Natural killer cell (primary cell): Measurements from ENCODE around the gene PKP1. TPM values are rescaled to one million over a fixed set of nuclear protein-coding genes. Genes with fewer than 3 reads are reported as not detected.

Source experiments
- ATAC-seq, 3 donors: fragments of 150-1000 bp in 2 of 3; fragments of 200-7000 bp in 1 of 3; cut with Tn5 transposase; 1 replicate in 1 of 3; 2 replicates in 2 of 3; pipeline ENCODE4 v1.10.0; 2021; ENCODE audit warnings: mild to moderate bottlenecking in 2 of 3, moderate library complexity in 2 of 3
- DNase-seq, 2 donors: peaks; one replicate each; pipeline versions ENCODE4 v3.0.0 to v3.0.0-alpha.2; 2013 to 2021; ENCODE audit warnings: mixed read lengths in 1 of 2
- H3K27ac ChIP-seq: one replicate; pipeline ENCODE4 v1.5.1; 2013; ENCODE audit warnings: mild to moderate bottlenecking, low read length
- H3K27me3 ChIP-seq: one replicate; pipeline ENCODE4 v1.6.1; 2013; ENCODE audit warnings: low read length; ENCODE audit not compliant: control insufficient read depth, insufficient read depth
- H3K36me3 ChIP-seq: one replicate; pipeline ENCODE4 v1.6.1; 2013; ENCODE audit warnings: low read length; ENCODE audit not compliant: control insufficient read depth, insufficient read depth
- H3K4me1 ChIP-seq: one replicate; pipeline ENCODE4 v1.6.1; 2013; ENCODE audit warnings: low read length; ENCODE audit not compliant: control insufficient read depth, insufficient read depth
- H3K4me3 ChIP-seq: one replicate; pipeline ENCODE4 v1.5.1; 2013; ENCODE audit warnings: low read length
- H3K9me3 ChIP-seq: one replicate; pipeline ENCODE4 v1.6.1; 2013; ENCODE audit warnings: low read length; ENCODE audit not compliant: control insufficient read depth, insufficient read depth
- H3K27ac Mint-ChIP-seq, 2 donors: one replicate each; pipeline ENCODE4 v1.8.0; 2022; ENCODE audit warnings: mild to moderate bottlenecking in 2 of 2, mixed read lengths in 2 of 2, moderate library complexity in 1 of 2
- H3K27me3 Mint-ChIP-seq, 2 donors: one replicate each; pipeline ENCODE4 v1.8.0; 2022; ENCODE audit warnings: low read depth in 2 of 2, mixed read lengths in 2 of 2
- H3K36me3 Mint-ChIP-seq: one replicate; pipeline ENCODE4 v1.8.0; 2022; ENCODE audit warnings: mixed read lengths
- H3K4me1 Mint-ChIP-seq, 2 donors: one replicate each; pipeline ENCODE4 v1.8.0; 2022; ENCODE audit warnings: mixed read lengths in 2 of 2
- H3K4me3 Mint-ChIP-seq: one replicate; pipeline ENCODE4 v1.8.0; 2022; ENCODE audit warnings: mild to moderate bottlenecking, moderate library complexity, mixed read lengths
- H3K9me3 Mint-ChIP-seq, 2 donors: one replicate each; pipeline ENCODE4 v1.8.0; 2022; ENCODE audit warnings: mixed read lengths in 2 of 2
- WGBS: methylation state at CpG from one replicate; pipeline ENCODE4 v1.1.7; 2013; ENCODE audit warnings: missing lambda C conversion rate; ENCODE audit not compliant: insufficient coverage; 5-methylcytosine and 5-hydroxymethylcytosine counted together
- intact Hi-C: fragments of 100-400 bp; cut with micrococcal nuclease; formaldehyde crosslinking; loops from one replicate; pipeline ENCODE4 v1.14.2; 2022
- total RNA-seq, 4 donors: library from RNA; stranded (reverse); fragments of 120-200 nt in 1 of 4; gene quantifications; one replicate each; pipeline versions ENCODE4 v1.2.3 to v1.2.4, GENCODE V29; 2013 to 2022
- TF ChIP-seq, protein P1 (sequence below): fragments of 200-600 bp; IDR thresholded peaks from one replicate; pipeline ENCODE4 v1.8.0; 2022; ENCODE audit warnings: antibody characterized with exemption

PKP1 gene
- total RNA-seq, 3 donors from 2014 or later (not counting 1 experiment from before 2014, with no cell fraction given), result not detected

DNA sequence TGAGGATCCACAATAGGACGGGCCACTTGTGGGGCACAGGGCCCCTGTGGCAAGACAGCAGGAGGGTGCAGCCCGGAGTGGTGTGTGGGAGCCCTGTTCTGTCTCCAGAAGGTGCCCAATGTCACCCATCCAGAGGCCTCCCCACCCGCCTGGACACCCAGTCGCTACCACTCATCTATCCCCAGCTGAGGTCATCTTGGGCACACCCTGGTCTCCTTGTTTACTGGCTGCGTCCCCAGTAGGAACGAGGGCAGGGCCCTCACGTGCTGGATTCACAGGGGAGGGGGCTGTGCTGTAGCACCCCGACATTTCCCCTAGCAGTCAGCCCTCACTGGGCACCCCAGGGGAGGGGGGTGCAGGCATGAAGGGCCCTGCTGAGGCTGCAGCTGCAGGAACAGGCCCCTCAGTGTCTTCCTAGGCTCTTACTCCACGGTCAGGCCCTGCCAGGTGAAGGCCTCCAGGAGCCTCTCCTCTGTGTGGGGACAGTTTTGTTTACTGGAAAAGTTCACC lies 96.5 kb downstream of the PKP1 start:
- H3K9me3 ChIP-seq, result no peaks in the 10 kb centered on the region
- Mint-ChIP-seq H3K4me3 (no peak overlapping the region), H3K27me3 (no peaks in the 10 kb centered on the region), H3K4me1 (no peaks in the 10 kb centered on the region), H3K9me3 (no peaks in the 10 kb centered on the region), H3K36me3 (no peaks in the 10 kb centered on the region), H3K27ac (no peak overlapping the region)
- H3K4me1 ChIP-seq, result no peaks in the 10 kb centered on the region
- H3K4me3 ChIP-seq, result no peak overlapping the region
- H3K36me3 ChIP-seq, result no peaks in the 10 kb centered on the region
- intact Hi-C loops, result no loop called here
- TF ChIP-seq, protein P1, sequence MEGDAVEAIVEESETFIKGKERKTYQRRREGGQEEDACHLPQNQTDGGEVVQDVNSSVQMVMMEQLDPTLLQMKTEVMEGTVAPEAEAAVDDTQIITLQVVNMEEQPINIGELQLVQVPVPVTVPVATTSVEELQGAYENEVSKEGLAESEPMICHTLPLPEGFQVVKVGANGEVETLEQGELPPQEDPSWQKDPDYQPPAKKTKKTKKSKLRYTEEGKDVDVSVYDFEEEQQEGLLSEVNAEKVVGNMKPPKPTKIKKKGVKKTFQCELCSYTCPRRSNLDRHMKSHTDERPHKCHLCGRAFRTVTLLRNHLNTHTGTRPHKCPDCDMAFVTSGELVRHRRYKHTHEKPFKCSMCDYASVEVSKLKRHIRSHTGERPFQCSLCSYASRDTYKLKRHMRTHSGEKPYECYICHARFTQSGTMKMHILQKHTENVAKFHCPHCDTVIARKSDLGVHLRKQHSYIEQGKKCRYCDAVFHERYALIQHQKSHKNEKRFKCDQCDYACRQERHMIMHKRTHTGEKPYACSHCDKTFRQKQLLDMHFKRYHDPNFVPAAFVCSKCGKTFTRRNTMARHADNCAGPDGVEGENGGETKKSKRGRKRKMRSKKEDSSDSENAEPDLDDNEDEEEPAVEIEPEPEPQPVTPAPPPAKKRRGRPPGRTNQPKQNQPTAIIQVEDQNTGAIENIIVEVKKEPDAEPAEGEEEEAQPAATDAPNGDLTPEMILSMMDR, result no peak
- 84% methylated on average over 9 of the region's 9 CpGs for WGBS
- H3K27ac ChIP-seq, result no peak overlapping the region
- H3K27me3 ChIP-seq, result peaks cover 2% of the 10 kb centered on the region
- no peak for DNase-seq
- no peak for ATAC-seq

- TF ChIP-seq, protein P1, result no peak
- ATAC-seq (no peak), DNase-seq (no peak)
- no peak overlapping the region for H3K4me3 Mint-ChIP-seq
- H3K4me1 Mint-ChIP-seq, result no peaks in the 10 kb centered on the region
- no peaks in the 10 kb centered on the region for H3K9me3 Mint-ChIP-seq
- no peak overlapping the region for H3K4me3 ChIP-seq
- no peaks in the 10 kb centered on the region for H3K36me3 Mint-ChIP-seq
- H3K27me3 ChIP-seq, result no peaks in the 10 kb centered on the region
- no peaks in the 10 kb centered on the region for H3K9me3 ChIP-seq
- H3K36me3 ChIP-seq, result no peaks in the 10 kb centered on the region
- H3K27ac ChIP-seq, result no peak overlapping the region
- peaks cover 0 to 2% of the 10 kb centered on the region in 2 donors for H3K27me3 Mint-ChIP-seq
- intact Hi-C loops, result no loop called here
- no peaks in the 10 kb centered on the region for H3K4me1 ChIP-seq
- H3K27ac Mint-ChIP-seq, result no peak overlapping the region
- 91% methylated on average over 7 of the region's 7 CpGs for WGBS
These were observed 97.8 kb downstream of the PKP1 start for GRCh38 chr1:201381130-201381529.

Other genes starting within 250 kb of the PKP1 start
- not detected for gene CACNA1S, start 171.1 kb upstream of the PKP1 start, total RNA-seq
- gene ASCL5, start 156.3 kb upstream of the PKP1 start, total RNA-seq, result not detected
- gene TMEM9, start 129.0 kb upstream of the PKP1 start, total RNA-seq, result 10 to 100 TPM; 16.2 to 18.1 (median 16.9) TPM
- not detected for gene IGFN1, start 92.7 kb upstream of the PKP1 start, total RNA-seq
- gene TNNT2, start 94.2 kb downstream of the PKP1 start, total RNA-seq, result not detected
- under 1 TPM in 1 of 3 donors, not detected in 2; 0.68 TPM for gene LAD1, start 115.8 kb downstream of the PKP1 start, total RNA-seq
- under 1 TPM in 1 of 3 donors, not detected in 2; 0.08 TPM for gene TNNI1, start 138.2 kb downstream of the PKP1 start, total RNA-seq
- 1 to 10 TPM in 2 of 3 donors, under 1 TPM in 1; 0.63 to 1.7 (median 1.1) TPM for gene PHLDA3, start 185.7 kb downstream of the PKP1 start, total RNA-seq
- 10 to 100 TPM; 36.9 to 48.4 (median 44.1) TPM for gene CSRP1, start 223.6 kb downstream of the PKP1 start, total RNA-seq